K562 (cell line): Measurements from ENCODE around the gene RBBP7. TPM values are rescaled to one million over a fixed set of nuclear protein-coding genes. Genes with fewer than 3 reads are reported as not detected.

ENCODE experiments used
- ATAC-seq: fragments of 200-7000 bp; cut with Tn5 transposase; 3 replicates; pipeline ENCODE4 v1.9.1; 2020; ENCODE audit warnings: moderate library complexity
- BruUV-seq: library from RNA; stranded (reverse); fragments of 400-500 nt; replicated peaks from 2 replicates; lab custom pipeline; 2021; lab: Mats Ljungman, UMichigan
- CTCF ChIA-PET: fragments of 300-600 bp; formaldehyde crosslinking; extraction: SDS; loops from one replicate; lab custom pipeline; 2021; ENCODE audit warnings: low intra/inter-chr PET ratio; lab: Yijun Ruan, JAX
- POLR2A ChIA-PET: fragments of 300-600, 350-650 bp; sonication (Branson Sonifier 250); formaldehyde crosslinking; extraction: SDS; loops from one replicate; lab custom pipeline; 2021; ENCODE audit warnings: antibody characterized with exemption, inconsistent platforms; lab: Yijun Ruan, JAX
- DNase-seq, 4 experiments: peaks; one replicate each; pipeline versions ENCODE4 v3.0.0 to v3.0.0-alpha.2; 2011 to 2018; ENCODE audit warnings: low spot score in 3 of 4, mixed read lengths in 3 of 4; ENCODE audit errors: extremely low read depth in 1 of 4
- FAIRE-seq: peaks from 2 replicates; lab custom pipeline; 2011; peaks lifted over from hg19 to GRCh38; lab: Jason Lieb, UNC
- H2AFZ ChIP-seq: 2 replicates; pipeline ENCODE4 v1.6.0; 2011; ENCODE audit warnings: low read depth, low read length, control low read depth, inconsistent platforms
- H3K27ac ChIP-seq: fragments of 200-600 bp; 3 replicates; pipeline ENCODE4 v1.8.0; 2011; ENCODE audit warnings: low read depth, mild to moderate bottlenecking, control low read depth, inconsistent platforms, low read length, moderate library complexity, mixed read lengths; ENCODE audit errors: extremely low read depth
- H3K27me3 ChIP-seq, 2 experiments: fragments of 300-600 bp in 1 of 2; 2 replicates in 1 of 2; 3 replicates in 1 of 2; pipeline versions ENCODE4 v1.6.0 to v1.8.0; 2011; ENCODE audit warnings: inconsistent platforms in 2 of 2, low read length in 2 of 2, mild to moderate bottlenecking in 1 of 2, mixed read lengths in 1 of 2, moderate library complexity in 1 of 2; ENCODE audit not compliant: control insufficient read depth in 2 of 2, insufficient read depth in 2 of 2
- H3K36me3 ChIP-seq: fragments of 300-600 bp; 3 replicates; pipeline ENCODE4 v1.8.0; 2011; ENCODE audit warnings: mild to moderate bottlenecking, low read length, inconsistent platforms; ENCODE audit not compliant: control insufficient read depth, insufficient read depth
- H3K4me1 ChIP-seq, 2 experiments: fragments of 200-600 bp in 1 of 2; replicated peaks in 1 of 2; 2 replicates in 1 of 2; 3 replicates in 1 of 2; pipeline versions ENCODE4 v1.5.1 to v1.8.0; 2011; ENCODE audit warnings: inconsistent platforms in 2 of 2, low read length in 2 of 2, mild to moderate bottlenecking in 1 of 2, mixed read lengths in 1 of 2, moderate library complexity in 1 of 2; ENCODE audit not compliant: control insufficient read depth in 2 of 2, insufficient read depth in 2 of 2
- H3K4me2 ChIP-seq: 2 replicates; pipeline ENCODE4 v1.6.1; 2011; ENCODE audit warnings: low read length, control low read depth, inconsistent platforms, mixed read lengths; ENCODE audit not compliant: insufficient read depth
- H3K4me3 ChIP-seq: fragments of 200-600 bp; sonication (generic), shearing (Covaris generic); 2 replicates; pipeline ENCODE4 v1.5.1; 2016; ENCODE audit warnings: control low read depth, inconsistent platforms
- H3K79me2 ChIP-seq: fragments of 200-600 bp; 3 replicates; pipeline ENCODE4 v1.8.0; 2011; ENCODE audit warnings: low read length, inconsistent platforms; ENCODE audit not compliant: control insufficient read depth, insufficient read depth
- H3K9ac ChIP-seq, 2 experiments: 2 replicates each; pipeline versions ENCODE4 v1.6.0 to v1.6.1; 2011; ENCODE audit warnings: low read depth in 2 of 2, low read length in 2 of 2, control low read depth in 1 of 2, inconsistent platforms in 1 of 2, mild to moderate bottlenecking in 1 of 2, mixed read lengths in 1 of 2; ENCODE audit not compliant: insufficient read depth in 1 of 2
- H3K9me1 ChIP-seq: one replicate; pipeline ENCODE4 v1.6.0; 2011; ENCODE audit warnings: inconsistent platforms, mild to moderate bottlenecking, low read length, moderate library complexity; ENCODE audit not compliant: control insufficient read depth, insufficient read depth
- H3K9me3 ChIP-seq: replicated peaks from 2 replicates; pipeline ENCODE4 v1.5.1; 2011; ENCODE audit warnings: low read depth, low read length, inconsistent platforms; ENCODE audit not compliant: control insufficient read depth, insufficient read depth
- H4K20me1 ChIP-seq: replicated peaks from 2 replicates; pipeline ENCODE4 v1.6.1; 2011; ENCODE audit warnings: low read length, inconsistent platforms, mixed read lengths; ENCODE audit not compliant: control insufficient read depth, insufficient read depth
- CBX1 ChIP-seq: sonication (generic); IDR thresholded peaks from 2 replicates; pipeline ENCODE4 v1.6.1; 2016; ENCODE audit warnings: antibody characterized with exemption, low read depth, mild to moderate bottlenecking
- EGR1 ChIP-seq: fragments of 450-650 bp; conservative IDR thresholded peaks from 2 replicates; pipeline ENCODE4 v1.6.1; 2017; ENCODE audit warnings: mild to moderate bottlenecking
- MEF2D ChIP-seq: conservative IDR thresholded peaks from 2 replicates; pipeline ENCODE4 v1.6.1; 2016; ENCODE audit warnings: low read depth, missing genetic modification characterization, missing compliant biosample characterization
- ZBTB17 ChIP-seq: fragments of 450-650 bp; formaldehyde crosslinking; IDR thresholded peaks from 2 replicates; pipeline ENCODE4 v1.4.0; 2020; ENCODE audit warnings: mild to moderate bottlenecking
- WGBS: fragments of 100-300 bp; shearing (Covaris generic); methylation state at CpG from one replicate; pipeline ENCODE4 v1.1.6; 2016; ENCODE audit warnings: low coverage, mixed read lengths; ENCODE audit not compliant: insufficient coverage; ENCODE audit errors: missing lambda C conversion rate; 5-methylcytosine and 5-hydroxymethylcytosine counted together
- in situ Hi-C: fragments of 300-500 bp; cut with MboI; formaldehyde crosslinking; loops from 4 replicates; pipeline ENCODE4 v1.15.0; 2018; ENCODE audit warnings: inconsistent platforms, mixed read lengths
- intact Hi-C: fragments of 100-400 bp; cut with micrococcal nuclease; formaldehyde crosslinking; loops from 2 replicates; pipeline ENCODE4 v1.14.2; 2022
- polyA plus RNA-seq, 8 experiments: library from polyadenylated mRNA; depleted of rRNA in 4 of 8; stranded (reverse) in 5 of 8; unstranded in 3 of 8; fragments of >200 nt; fragmentation: Nextera tagmentation in 2 of 8; fragmentation: Illumina TruSeq in 1 of 8; extraction: Ambion mirVana in 2 of 8; extraction: Trizol in 1 of 8; gene quantifications; 2 replicates each; pipeline versions ENCODE4 v1.2.1 to v1.2.3, GENCODE V29; 2011 to 2014; ENCODE audit warnings: inconsistent platforms in 1 of 8, missing spikeins in 1 of 8
- total RNA-seq, 7 experiments: library from RNA; depleted of rRNA in 6 of 7; stranded (reverse); fragments of >200 nt in 6 of 7; fragmentation: Illumina TruSeq in 2 of 7; extraction: Trizol in 2 of 7; gene quantifications; 2 replicates each; pipeline versions ENCODE4 v1.2.1 to v1.2.3, GENCODE V29; 2011 to 2021; ENCODE audit warnings: low replicate concordance in 1 of 7
- TF ChIP-seq, protein P1 (sequence below): fragments of 450-650 bp; IDR thresholded peaks from 2 replicates; pipeline ENCODE4 v1.6.1; 2016
- TF ChIP-seq, protein P2 (sequence below): fragments of 200-800 bp; sonication (Bioruptor generic); IDR thresholded peaks from 2 replicates; pipeline ENCODE4 v1.6.1; 2017; ENCODE audit warnings: missing genetic modification characterization, missing compliant biosample characterization

The RBBP7 gene
- total and polyA plus RNA-seq, 9 of the 15 experiments (the other 6 are each of a cell fraction or from before 2014, with no cell fraction given): 79.0 to 364 (median 182) TPM

DNA sequence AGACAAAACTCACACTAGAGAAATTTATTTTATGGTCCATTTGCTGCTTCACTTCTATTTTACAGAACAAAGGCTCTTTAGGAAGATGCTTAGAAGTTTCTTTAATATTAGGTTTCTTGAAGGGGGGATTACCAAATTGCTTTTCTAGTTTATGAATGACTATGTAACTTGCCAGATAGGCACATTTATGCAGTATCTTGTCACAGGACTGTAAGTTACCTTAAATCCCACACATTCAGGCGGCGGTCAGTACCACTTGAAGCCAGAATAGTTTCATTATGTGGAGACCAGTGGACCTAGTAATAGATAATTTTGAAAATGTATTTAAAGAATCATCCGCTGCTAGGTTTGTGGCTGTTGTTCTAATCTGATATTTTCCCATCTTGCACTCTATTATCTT is 18.3 kb downstream of the RBBP7 start (continued):
- TF ChIP-seq, protein P1, sequence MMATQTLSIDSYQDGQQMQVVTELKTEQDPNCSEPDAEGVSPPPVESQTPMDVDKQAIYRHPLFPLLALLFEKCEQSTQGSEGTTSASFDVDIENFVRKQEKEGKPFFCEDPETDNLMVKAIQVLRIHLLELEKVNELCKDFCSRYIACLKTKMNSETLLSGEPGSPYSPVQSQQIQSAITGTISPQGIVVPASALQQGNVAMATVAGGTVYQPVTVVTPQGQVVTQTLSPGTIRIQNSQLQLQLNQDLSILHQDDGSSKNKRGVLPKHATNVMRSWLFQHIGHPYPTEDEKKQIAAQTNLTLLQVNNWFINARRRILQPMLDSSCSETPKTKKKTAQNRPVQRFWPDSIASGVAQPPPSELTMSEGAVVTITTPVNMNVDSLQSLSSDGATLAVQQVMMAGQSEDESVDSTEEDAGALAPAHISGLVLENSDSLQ: no peak

DNA sequence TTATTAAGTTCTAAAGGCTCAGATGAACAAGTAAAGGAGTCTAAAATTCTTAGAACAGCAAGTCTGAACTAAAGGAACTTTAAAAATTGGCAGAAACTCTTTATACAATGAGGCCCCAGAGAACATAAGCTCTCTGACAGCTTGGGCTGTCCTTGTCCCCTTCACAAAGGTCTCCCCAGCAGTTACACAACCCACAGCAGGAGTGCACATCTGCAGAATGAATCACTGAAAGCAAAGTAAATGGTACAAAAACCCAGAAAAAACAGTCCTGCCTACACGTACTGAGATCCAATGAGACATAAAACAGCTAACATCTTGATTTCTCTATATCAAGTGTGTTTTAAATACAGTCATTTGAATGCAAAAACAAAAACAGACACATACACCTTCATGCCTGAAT is 18.7 kb downstream of the RBBP7 start:
- Histone ChIP-seq H3K27ac (no peak overlapping the region), H3K4me2 (no peak overlapping the region), H3K9ac (no peak overlapping the region), H3K27me3 (no peaks in the 10 kb centered on the region), H3K4me3 (no peak overlapping the region), H3K9me1 (no peaks in the 10 kb centered on the region), H3K36me3 (peaks cover 91% of the 10 kb centered on the region), H4K20me1 (no peaks in the 10 kb centered on the region), H3K9me3 (no peaks in the 10 kb centered on the region), H3K4me1 (no peaks in the 10 kb centered on the region), H2AFZ (no peak overlapping the region), H3K79me2 (peaks cover 14% of the 10 kb centered on the region)
- FAIRE-seq: no peak
- POLR2A ChIA-PET: interaction anchor here (0.5 to 1.3 kb wide), 2 partner anchors 14 to 19 kb away, joined by 3 read pairs; no protein-coding TSS in a partner anchor
- in situ Hi-C loops (no loop called here), intact Hi-C loops (no loop called here)
- 46% methylated on average over 1 of the region's 1 CpG for WGBS
- no peak for ATAC-seq
- BruUV-seq: no TSS peak
- CTCF ChIA-PET: no interaction called here
- TF ChIP-seq, protein P2, sequence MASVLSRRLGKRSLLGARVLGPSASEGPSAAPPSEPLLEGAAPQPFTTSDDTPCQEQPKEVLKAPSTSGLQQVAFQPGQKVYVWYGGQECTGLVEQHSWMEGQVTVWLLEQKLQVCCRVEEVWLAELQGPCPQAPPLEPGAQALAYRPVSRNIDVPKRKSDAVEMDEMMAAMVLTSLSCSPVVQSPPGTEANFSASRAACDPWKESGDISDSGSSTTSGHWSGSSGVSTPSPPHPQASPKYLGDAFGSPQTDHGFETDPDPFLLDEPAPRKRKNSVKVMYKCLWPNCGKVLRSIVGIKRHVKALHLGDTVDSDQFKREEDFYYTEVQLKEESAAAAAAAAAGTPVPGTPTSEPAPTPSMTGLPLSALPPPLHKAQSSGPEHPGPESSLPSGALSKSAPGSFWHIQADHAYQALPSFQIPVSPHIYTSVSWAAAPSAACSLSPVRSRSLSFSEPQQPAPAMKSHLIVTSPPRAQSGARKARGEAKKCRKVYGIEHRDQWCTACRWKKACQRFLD (CRISPR knock-in tag): no peak
- TF ChIP-seq EGR1 (no peak), CBX1 (no peak), ZBTB17 (CRISPR knock-in tag) (no peak), MEF2D (tag) (no peak)
- DNase-seq: no peak
